Neuron (in vitro differentiated cells): Measurements from ENCODE around the gene NUDT4.
"Not testable (repeated sequence)": the region's sequence is repeated elsewhere in the genome, so short reads cannot be mapped to it uniquely, and the experiment has no call there.

Source experiments
- H2AFZ ChIP-seq: one replicate; pipeline ENCODE4 v1.6.1; 2013; ENCODE audit warnings: low read depth, mild to moderate bottlenecking, inconsistent platforms, low read length, moderate library complexity
- H3K27me3 ChIP-seq: one replicate; pipeline ENCODE4 v1.6.1; 2013; ENCODE audit warnings: low read length; ENCODE audit not compliant: insufficient read depth
- H3K36me3 ChIP-seq: one replicate; pipeline ENCODE4 v1.6.1; 2013; ENCODE audit warnings: low read length; ENCODE audit not compliant: insufficient read depth
- H3K4me1 ChIP-seq: one replicate; pipeline ENCODE4 v1.6.1; 2013; ENCODE audit warnings: low read length; ENCODE audit not compliant: insufficient read depth
- H3K4me3 ChIP-seq: 2 replicates; pipeline ENCODE4 v1.5.1; 2013; ENCODE audit warnings: mild to moderate bottlenecking, low read length, moderate library complexity
- H3K9me3 ChIP-seq: one replicate; pipeline ENCODE4 v1.6.1; 2013; ENCODE audit warnings: low read length

The NUDT4 gene

GRCh38 chr12:93397412-93397811, 19.7 kb downstream of the NUDT4 start:
- H3K27me3 ChIP-seq: no peaks in the 10 kb centered on the region
- H3K9me3 ChIP-seq: no peaks in the 10 kb centered on the region
- H2AFZ ChIP-seq: no peak overlapping the region
- peaks cover 33% of the 10 kb centered on the region for H3K36me3 ChIP-seq
- H3K4me3 ChIP-seq: no peak overlapping the region
- H3K4me1 ChIP-seq: no peaks in the 10 kb centered on the region

GRCh38 chr12:93399183-93399863, 21.6 kb downstream of the NUDT4 start:
- H3K36me3 ChIP-seq: peaks cover 34% of the 10 kb centered on the region

GRCh38 chr12:93402333-93403311, 24.9 kb downstream of the NUDT4 start:
- no peak overlapping the region for H3K4me3 ChIP-seq
- no peaks in the 10 kb centered on the region for H3K27me3 ChIP-seq
- peaks cover 24% of the 10 kb centered on the region for H3K36me3 ChIP-seq
- no peaks in the 10 kb centered on the region for H3K9me3 ChIP-seq
- H2AFZ ChIP-seq: no peak overlapping the region
- no peaks in the 10 kb centered on the region for H3K4me1 ChIP-seq

More at GRCh38 chr12:93399183-93399863, 21.6 kb downstream of the NUDT4 start:
- H3K27me3 ChIP-seq, H3K9me3 ChIP-seq, H3K4me3 ChIP-seq, H3K4me1 ChIP-seq, H2AFZ ChIP-seq: not testable (repeated sequence)

- Histone ChIP-seq H2AFZ (no peak overlapping the region), H3K4me3 (no peak overlapping the region), H3K4me1 (no peaks in the 10 kb centered on the region), H3K9me3 (no peaks in the 10 kb centered on the region), H3K27me3 (no peaks in the 10 kb centered on the region), H3K36me3 (peaks cover 27% of the 10 kb centered on the region)
Measured at GRCh38 chr12:93403988-93404803, 26.5 kb downstream of the NUDT4 start.

GRCh38 chr12:93404961-93405849, 27.5 kb downstream of the NUDT4 start:
- no peaks in the 10 kb centered on the region for H3K4me1 ChIP-seq
- no peaks in the 10 kb centered on the region for H3K9me3 ChIP-seq
- H2AFZ ChIP-seq: no peak overlapping the region
- no peak overlapping the region for H3K4me3 ChIP-seq
- H3K27me3 ChIP-seq: no peaks in the 10 kb centered on the region
- peaks cover 33% of the 10 kb centered on the region for H3K36me3 ChIP-seq

- no peaks in the 10 kb centered on the region for H3K4me1 ChIP-seq
- H3K4me3 ChIP-seq: no peak overlapping the region
- H3K9me3 ChIP-seq: no peaks in the 10 kb centered on the region
- H3K27me3 ChIP-seq: no peaks in the 10 kb centered on the region
- no peak overlapping the region for H2AFZ ChIP-seq
- H3K36me3 ChIP-seq: peaks cover 40% of the 10 kb centered on the region
Measured at GRCh38 chr12:93407054-93407962, 29.6 kb downstream of the NUDT4 start.

- no peaks in the 10 kb centered on the region for H3K4me1 ChIP-seq
- H3K27me3 ChIP-seq: no peaks in the 10 kb centered on the region
- no peak overlapping the region for H3K4me3 ChIP-seq
- peaks cover 38% of the 10 kb centered on the region for H3K36me3 ChIP-seq
- no peaks in the 10 kb centered on the region for H3K9me3 ChIP-seq
- no peak overlapping the region for H2AFZ ChIP-seq
Measured at GRCh38 chr12:93407963-93408283, 30.2 kb downstream of the NUDT4 start.

GRCh38 chr12:93408813-93409212, 31.1 kb downstream of the NUDT4 start:
- peaks cover 38% of the 10 kb centered on the region for H3K36me3 ChIP-seq
- no peak overlapping the region for H2AFZ ChIP-seq
- H3K4me3 ChIP-seq: no peak overlapping the region
- no peaks in the 10 kb centered on the region for H3K27me3 ChIP-seq
- H3K9me3 ChIP-seq: no peaks in the 10 kb centered on the region
- no peaks in the 10 kb centered on the region for H3K4me1 ChIP-seq

GRCh38 chr12:93409343-93410187, 31.8 kb downstream of the NUDT4 start:
- not testable (repeated sequence) for H3K9me3 ChIP-seq, H2AFZ ChIP-seq, H3K27me3 ChIP-seq, H3K4me3 ChIP-seq, H3K4me1 ChIP-seq
- peaks cover 35% of the 10 kb centered on the region for H3K36me3 ChIP-seq

- H2AFZ ChIP-seq, H3K4me3 ChIP-seq, H3K27me3 ChIP-seq, H3K9me3 ChIP-seq, H3K4me1 ChIP-seq: not testable (repeated sequence)
- H3K36me3 ChIP-seq: peaks cover 34% of the 10 kb centered on the region
Measured at GRCh38 chr12:93411060-93411459, 33.3 kb downstream of the NUDT4 start.

- H3K27me3 ChIP-seq, H3K4me1 ChIP-seq, H2AFZ ChIP-seq, H3K4me3 ChIP-seq, H3K9me3 ChIP-seq: not testable (repeated sequence)
- H3K36me3 ChIP-seq: peaks cover 29% of the 10 kb centered on the region
Measured at GRCh38 chr12:93412396-93412795, 34.7 kb downstream of the NUDT4 start.
